ENCODE measurements around the gene MAP2K5. TPM values are rescaled to one million over a fixed set of nuclear protein-coding genes. Genes with fewer than 3 reads are reported as not detected.

MAP2K5 gene
- polyA plus RNA-seq, 1 donor from 2014 or later: 15.2 TPM

DNA sequence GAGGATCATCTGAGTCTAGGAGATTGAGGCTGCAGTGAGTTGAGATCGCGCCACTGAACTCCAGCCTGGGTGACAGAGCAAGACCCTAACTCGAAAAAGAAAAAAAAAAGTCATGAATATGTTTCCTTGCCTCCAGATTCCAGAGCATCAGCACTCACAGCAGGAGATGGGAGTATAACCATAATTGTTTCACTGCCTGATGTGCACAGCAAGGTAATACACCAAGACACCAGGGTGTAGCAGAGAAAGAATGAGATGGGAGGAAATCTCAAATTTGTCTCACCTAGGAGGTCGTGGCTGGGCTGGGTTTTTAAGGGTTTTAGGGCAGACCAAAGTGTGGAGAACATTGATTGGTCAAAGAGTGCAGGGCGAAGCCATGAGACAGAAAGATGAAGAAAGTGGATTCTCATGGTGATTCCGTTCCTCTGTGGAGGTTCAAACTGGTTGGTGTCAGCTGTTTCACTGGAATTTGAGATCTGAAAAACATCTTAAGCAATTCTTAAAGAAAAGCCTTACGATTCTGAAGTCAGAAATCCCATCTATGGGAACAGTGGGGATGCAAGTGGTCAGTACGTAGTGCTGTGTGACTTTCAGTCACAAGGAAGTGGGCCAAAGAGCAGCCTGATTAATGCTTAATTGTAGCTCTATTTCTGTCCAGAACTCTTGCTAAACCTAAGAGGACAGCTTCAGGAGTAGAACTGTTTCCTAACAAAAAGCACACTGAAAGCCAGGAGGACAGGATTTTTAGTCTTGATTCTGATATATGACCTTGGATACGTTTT, 29.4 kb upstream of the MAP2K5 start:
- Mint-ChIP-seq H3K4me3 (no peak overlapping the region), H3K27ac (peak overlapping the region in 1 of 3 donors; percentile 84), H3K36me3 (peaks cover 14% of the 10 kb centered on the region), H3K27me3 (no peaks in the 10 kb centered on the region), H3K9me3 (no peaks in the 10 kb centered on the region), H3K4me1 (peaks cover 0 to 1% (median 1%) of the 10 kb centered on the region in 3 donors)

DNA sequence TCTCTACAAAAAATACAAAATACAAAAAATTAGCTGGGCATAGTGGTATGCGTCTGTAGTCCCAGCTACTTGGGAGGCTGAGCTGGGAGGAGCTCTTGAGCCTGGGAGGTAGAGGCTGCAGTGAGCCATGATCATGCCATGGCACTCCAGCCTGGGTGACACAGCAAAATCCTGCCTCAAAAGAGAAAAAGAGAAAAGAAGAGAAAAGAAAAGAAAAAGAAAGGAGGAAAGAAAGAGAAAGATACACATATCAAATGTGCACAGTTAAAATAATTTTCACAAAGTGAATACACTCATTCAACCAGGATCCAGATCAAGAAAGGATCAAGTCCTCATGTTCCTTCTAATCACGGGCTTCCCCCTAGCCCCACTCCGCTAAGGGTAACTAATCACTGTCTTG, 27.4 kb upstream of the MAP2K5 start:
- H3K36me3 Mint-ChIP-seq: peaks cover 13% of the 10 kb centered on the region
- H3K4me3 Mint-ChIP-seq: no peak overlapping the region
- H3K9me3 Mint-ChIP-seq: no peaks in the 10 kb centered on the region
- H3K4me1 Mint-ChIP-seq: peaks cover 0 to 1% (median 0%) of the 10 kb centered on the region in 3 donors
- no peak overlapping the region for H3K27ac Mint-ChIP-seq
- no peaks in the 10 kb centered on the region for H3K27me3 Mint-ChIP-seq

DNA sequence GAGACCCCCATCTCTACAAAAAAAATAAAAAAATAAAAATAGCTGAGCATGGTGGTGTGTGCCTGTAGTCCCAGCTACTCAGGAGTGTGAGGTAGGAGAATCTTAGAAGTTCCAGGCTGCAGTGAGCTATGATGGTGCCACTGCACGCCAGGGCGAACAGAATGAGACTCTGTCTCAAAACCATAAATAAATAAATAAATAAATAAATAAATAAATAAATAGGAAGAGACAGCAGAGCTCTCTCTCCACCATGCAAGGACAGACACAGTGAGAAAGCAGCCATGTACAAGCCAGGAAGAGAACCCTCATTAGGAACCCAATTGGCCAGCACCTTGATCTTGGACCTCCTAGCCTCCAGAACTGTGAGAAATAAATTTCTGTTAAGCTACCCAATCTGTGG, 26.9 kb upstream of the MAP2K5 start:
- Mint-ChIP-seq H3K4me1 (peaks cover 0 to 4% (median 0%) of the 10 kb centered on the region in 3 donors), H3K36me3 (peaks cover 10% of the 10 kb centered on the region), H3K27me3 (no peaks in the 10 kb centered on the region), H3K4me3 (no peak overlapping the region), H3K9me3 (no peaks in the 10 kb centered on the region), H3K27ac (no peak overlapping the region)

DNA sequence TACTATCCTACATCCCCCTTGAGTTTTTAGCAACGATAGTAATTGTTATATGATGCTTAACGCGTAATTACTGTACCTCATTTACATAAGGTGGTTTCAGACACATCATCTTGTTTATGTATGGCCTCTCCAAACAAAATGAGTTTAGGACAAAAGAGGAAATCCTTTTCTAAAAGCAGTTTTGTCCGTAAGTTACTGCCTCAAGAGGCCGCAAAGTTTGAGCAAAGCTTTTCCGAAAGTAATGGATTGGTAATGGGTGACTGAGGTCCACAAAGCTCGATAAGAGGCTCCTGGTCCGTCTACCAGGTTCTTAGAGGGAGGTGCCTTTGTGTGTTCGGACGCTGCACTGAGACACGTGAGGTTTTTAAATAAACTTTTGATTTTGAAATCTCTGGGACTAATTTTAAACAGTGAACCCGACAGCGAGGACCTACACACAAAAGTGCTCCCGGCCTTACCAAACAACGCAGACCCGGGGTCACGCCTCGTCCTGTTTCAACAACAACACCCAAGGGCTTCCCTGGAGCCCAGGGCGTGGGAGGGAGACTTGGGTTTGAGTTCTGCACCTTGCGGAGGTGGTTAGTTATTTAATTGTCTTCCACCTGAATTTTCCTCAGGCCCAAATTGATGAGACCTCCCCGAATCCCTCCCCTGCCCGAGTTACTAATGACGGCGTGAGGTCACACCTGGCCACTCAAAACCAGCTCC, 22.0 kb upstream of the MAP2K5 start:
- Mint-ChIP-seq H3K4me1 (peaks cover 12 to 24% (median 14%) of the 10 kb centered on the region in 3 donors), H3K27me3 (no peaks in the 10 kb centered on the region), H3K4me3 (peak overlapping the region; percentile 89 to 96 (median 96)), H3K27ac (peak overlapping the region; percentile 95 to 98 (median 97)), H3K36me3 (peaks cover 14% of the 10 kb centered on the region), H3K9me3 (no peaks in the 10 kb centered on the region)

DNA sequence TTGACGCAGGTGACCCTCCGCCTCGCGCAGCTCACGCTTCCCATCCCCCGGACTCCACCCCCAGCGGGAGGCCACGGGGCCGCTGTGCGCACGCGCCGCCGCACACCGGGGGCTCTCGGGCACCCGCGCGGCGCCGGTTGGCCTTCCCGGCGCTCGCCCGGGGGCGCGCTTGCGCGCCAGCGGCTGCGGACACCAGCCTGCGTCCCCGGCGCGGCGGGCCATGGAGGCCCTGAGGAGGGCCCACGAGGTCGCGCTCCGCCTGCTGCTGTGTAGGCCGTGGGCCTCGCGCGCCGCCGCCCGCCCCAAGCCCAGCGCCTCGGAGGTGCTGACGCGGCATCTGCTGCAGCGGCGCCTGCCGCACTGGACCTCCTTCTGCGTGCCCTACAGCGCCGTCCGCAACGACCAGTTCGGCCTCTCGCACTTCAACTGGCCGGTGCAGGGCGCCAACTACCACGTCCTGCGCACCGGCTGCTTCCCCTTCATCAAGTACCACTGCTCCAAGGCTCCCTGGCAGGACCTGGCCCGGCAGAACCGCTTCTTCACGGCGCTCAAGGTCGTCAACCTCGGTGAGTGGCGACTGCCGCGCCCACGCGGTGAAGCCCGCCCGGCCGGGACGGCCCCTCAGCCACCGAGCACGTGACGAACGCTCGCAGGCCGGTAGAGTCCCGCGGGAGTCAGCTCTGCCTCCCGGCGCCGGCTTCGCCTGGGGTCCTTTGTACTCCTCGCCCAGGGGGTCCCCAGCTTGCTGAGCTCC, 21.3 kb upstream of the MAP2K5 start, which contains the start of gene C15orf61:
TSS of gene C15orf61 (plus strand) at position 103 of the 754 bp plus-strand sequence. CDS start at position 221, 118 bp downstream.
- no peaks in the 10 kb centered on the region for H3K27me3 Mint-ChIP-seq
- no peaks in the 10 kb centered on the region for H3K9me3 Mint-ChIP-seq
- H3K36me3 Mint-ChIP-seq: peaks cover 18% of the 10 kb centered on the region
- peak within 1 kb of the TSS; percentile 95 to 98 (median 97) for H3K27ac Mint-ChIP-seq
- peak within 1 kb of the TSS; percentile 95 to 96 (median 96) for H3K4me3 Mint-ChIP-seq
- peaks cover 12 to 24% (median 14%) of the 10 kb centered on the region in 3 donors for H3K4me1 Mint-ChIP-seq

DNA sequence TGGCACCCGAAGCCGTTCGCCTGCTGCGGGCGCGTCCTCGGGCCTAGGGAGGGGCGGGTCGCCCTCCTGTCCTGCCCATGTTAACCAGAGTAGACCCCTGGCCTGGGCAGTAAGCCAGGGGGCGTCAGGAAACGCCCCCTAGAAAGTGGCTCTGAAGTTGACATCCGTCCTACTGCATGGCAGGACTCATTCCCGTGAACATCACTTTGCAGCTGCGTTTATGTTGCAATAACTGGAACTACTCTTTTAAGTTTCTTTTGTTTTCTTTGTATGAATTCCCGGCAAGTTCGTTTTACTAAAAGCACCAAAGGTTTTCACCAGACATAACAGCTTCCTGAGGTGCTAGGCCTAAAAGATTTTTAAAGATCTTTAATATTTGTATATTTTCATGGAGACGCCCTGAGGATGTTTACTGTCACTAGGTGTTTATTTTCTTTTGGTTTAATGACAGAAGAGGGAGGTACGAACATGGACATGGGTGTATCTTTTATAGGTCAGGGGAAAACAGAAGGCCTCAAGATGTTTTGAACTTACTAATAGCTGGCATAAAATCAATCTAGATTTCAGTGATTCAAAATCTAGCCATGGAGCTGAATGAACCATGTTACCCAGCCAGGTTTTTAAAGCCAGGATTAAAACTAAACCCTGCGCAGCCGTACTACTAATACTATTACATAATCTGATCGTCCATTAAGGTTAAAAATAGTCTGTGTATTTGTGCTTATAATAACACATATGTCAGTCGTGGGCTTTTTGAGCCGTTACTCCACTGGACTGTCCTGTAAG, 20.5 kb upstream of the MAP2K5 start:
- Mint-ChIP-seq H3K36me3 (peaks cover 18% of the 10 kb centered on the region), H3K4me1 (peaks cover 12 to 24% (median 14%) of the 10 kb centered on the region in 3 donors), H3K9me3 (no peaks in the 10 kb centered on the region), H3K27me3 (no peaks in the 10 kb centered on the region), H3K4me3 (peak overlapping the region; percentile 92 to 96 (median 94)), H3K27ac (peak overlapping the region; percentile 36 to 98 (median 95))

DNA sequence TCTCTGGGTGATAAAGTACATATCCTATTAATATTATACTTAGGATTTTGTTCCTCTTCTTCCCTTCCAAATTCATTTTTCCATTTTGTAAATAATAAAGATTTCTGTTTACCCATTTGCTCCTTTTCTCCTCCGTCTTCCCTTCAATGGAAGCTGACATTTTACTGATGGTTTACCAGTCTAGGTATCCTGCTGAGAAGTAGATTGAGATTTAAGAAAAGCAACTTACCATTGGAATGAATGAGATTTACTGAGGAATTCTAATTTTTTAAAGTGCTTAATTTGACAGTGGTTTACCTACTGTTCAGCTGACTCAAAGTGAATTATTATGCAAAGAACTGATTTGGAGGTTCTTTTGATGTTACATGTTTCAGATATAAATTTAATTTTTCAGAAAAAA, 19.2 kb upstream of the MAP2K5 start:
- no peak overlapping the region for H3K27ac Mint-ChIP-seq
- H3K4me3 Mint-ChIP-seq: peak overlapping the region in 1 of 4 donors; percentile 96
- peaks cover 12 to 24% (median 14%) of the 10 kb centered on the region in 3 donors for H3K4me1 Mint-ChIP-seq
- H3K27me3 Mint-ChIP-seq: no peaks in the 10 kb centered on the region
- H3K9me3 Mint-ChIP-seq: no peaks in the 10 kb centered on the region
- H3K36me3 Mint-ChIP-seq: peaks cover 13% of the 10 kb centered on the region

DNA sequence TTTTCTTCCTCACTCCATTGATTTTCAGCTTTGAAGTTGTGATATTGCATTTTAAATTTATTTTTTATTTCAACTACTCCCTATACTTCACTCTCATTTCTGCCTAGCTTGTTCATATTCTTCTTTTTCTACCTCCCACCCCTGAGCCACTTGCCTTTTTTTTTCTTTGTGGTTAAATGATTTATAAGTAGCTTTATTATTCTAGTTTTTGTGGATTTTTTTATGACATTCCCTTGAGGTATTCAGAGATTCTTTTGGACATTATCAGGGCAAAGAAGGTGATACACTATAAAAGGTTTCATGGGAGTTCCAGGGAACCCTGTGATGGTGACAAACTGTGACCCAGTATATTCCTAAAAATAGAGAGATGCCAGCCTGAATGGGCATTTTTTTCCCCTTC, 18.3 kb upstream of the MAP2K5 start:
- Mint-ChIP-seq H3K4me1 (peaks cover 12 to 24% (median 14%) of the 10 kb centered on the region in 3 donors), H3K4me3 (no peak overlapping the region), H3K27me3 (no peaks in the 10 kb centered on the region)

DNA sequence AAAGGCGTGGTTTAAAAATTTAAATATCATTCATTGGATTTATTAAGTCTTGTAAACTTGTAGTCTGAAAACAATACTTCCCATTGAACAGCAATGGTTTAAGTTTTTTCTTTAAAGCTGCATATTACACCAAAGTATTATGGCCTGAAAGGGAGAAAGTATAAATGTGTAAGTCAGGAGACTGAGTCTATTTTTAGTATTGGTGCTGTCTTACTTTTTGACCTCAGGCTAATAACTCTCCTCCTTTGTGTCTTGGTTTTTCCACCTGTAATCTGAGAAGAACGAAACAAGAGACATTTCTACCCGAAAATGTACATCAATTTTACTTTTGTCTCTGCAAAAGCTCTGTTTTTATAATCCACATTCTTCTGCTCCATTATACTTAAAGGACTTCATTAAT, 14.0 kb upstream of the MAP2K5 start:
- Mint-ChIP-seq H3K27ac (no peak overlapping the region), H3K9me3 (no peaks in the 10 kb centered on the region), H3K36me3 (peaks cover 6% of the 10 kb centered on the region), H3K4me3 (no peak overlapping the region), H3K27me3 (no peaks in the 10 kb centered on the region), H3K4me1 (peaks cover 0 to 4% (median 0%) of the 10 kb centered on the region in 3 donors)

More for the DNA sequence above, 18.3 kb upstream of the MAP2K5 start:
- Mint-ChIP-seq H3K27ac (peak overlapping the region in 1 of 3 donors; percentile 16), H3K36me3 (peaks cover 8% of the 10 kb centered on the region), H3K9me3 (no peaks in the 10 kb centered on the region)

DNA sequence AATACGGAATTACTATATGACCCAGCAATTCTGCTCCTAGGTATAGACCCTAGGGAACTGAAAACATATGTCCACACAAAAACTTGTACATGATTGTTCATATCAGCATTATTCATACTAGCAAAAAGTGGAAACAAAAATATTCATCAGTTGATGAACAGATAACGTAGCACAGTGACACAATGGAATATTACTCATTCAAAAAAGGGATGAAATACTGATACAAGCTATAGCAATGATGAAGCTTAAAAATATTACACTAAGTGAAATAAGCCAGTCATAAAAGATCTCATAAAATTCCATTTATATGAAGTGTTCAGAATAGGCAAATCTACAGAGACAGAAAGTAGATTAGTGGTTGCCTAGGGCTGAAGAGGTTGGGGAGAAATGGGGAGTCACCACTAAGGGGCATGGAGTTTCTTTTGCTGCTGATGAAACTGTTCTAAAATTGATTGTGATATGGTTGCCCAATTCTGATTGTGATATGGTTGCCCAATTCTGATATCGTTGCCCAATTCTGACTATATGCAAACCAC, 11.1 kb upstream of the MAP2K5 start:
- H3K4me1 Mint-ChIP-seq: peaks cover 0 to 4% (median 0%) of the 10 kb centered on the region in 3 donors
- H3K9me3 Mint-ChIP-seq: no peaks in the 10 kb centered on the region
- H3K27ac Mint-ChIP-seq: no peak overlapping the region
- no peaks in the 10 kb centered on the region for H3K27me3 Mint-ChIP-seq
- no peak overlapping the region for H3K4me3 Mint-ChIP-seq
- peaks cover 2% of the 10 kb centered on the region for H3K36me3 Mint-ChIP-seq

DNA sequence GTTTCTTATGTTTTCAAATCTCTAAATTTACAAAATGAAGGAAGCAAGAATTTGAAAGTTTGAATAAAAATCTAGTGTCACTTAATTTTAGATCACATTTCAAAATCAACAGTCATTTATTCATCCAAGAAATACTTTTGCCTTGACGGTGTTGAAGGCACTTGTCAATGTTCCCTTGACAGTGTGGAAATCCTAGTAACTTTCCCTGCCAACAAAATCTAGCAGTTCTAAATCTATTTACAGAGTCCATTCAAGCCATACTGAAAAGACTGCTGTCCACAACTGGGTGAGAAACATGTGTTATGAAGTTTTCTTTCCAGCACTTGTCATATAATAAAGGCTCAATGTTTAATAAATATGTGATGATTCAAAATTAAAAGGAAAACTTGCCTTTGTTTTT, 8.6 kb upstream of the MAP2K5 start:
- Mint-ChIP-seq H3K9me3 (no peaks in the 10 kb centered on the region), H3K4me1 (peaks cover 2 to 13% (median 3%) of the 10 kb centered on the region in 3 donors), H3K36me3 (peaks cover 2% of the 10 kb centered on the region), H3K4me3 (no peak overlapping the region), H3K27ac (no peak overlapping the region), H3K27me3 (peaks cover 7% of the 10 kb centered on the region)

DNA sequence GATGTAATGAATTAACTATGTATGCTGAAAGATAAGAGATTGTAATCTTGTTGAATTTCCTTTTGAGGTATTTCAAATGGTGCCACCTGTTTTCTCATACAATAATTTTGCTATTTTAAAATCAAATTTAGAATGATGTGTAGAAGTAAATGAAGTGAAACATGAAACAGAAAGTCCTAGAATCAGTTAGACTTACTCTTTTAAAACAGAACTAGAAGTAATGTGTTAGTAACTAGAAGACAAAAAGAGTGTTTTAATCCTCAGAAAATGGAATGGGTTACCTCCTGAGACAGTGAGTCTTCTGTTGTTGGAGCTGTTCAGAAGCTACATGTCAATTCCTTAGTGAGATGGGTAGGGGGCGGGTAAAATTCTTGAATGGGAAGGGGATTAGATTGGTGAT, 8.1 kb upstream of the MAP2K5 start:
- H3K4me1 Mint-ChIP-seq: peaks cover 5 to 17% (median 5%) of the 10 kb centered on the region in 3 donors
- peaks cover 2% of the 10 kb centered on the region for H3K36me3 Mint-ChIP-seq
- no peak overlapping the region for H3K27ac Mint-ChIP-seq
- H3K4me3 Mint-ChIP-seq: no peak overlapping the region
- no peaks in the 10 kb centered on the region for H3K9me3 Mint-ChIP-seq
- H3K27me3 Mint-ChIP-seq: peaks cover 8% of the 10 kb centered on the region

DNA sequence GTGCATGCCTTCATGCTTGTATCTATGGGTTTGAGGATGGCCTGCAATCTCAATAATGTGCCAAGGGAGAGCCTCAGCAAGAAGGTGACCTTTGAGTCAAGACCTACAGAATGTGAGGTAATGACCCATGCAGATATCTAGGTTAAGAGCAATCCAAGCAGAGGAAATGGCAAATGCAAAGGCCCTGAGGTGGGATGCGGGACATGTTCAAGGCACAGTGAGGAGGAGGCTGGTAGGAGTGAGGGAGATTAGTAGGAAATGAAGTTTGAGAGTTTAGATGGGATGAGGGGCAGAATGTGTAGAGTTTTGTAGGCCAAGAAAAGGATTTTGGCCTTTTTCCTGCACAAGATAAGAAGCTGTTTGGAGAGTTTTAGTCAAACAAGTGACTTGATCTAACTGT, 4.7 kb upstream of the MAP2K5 start:
- Mint-ChIP-seq H3K9me3 (no peaks in the 10 kb centered on the region), H3K27ac (no peak overlapping the region), H3K4me3 (peak overlapping the region in 1 of 4 donors; percentile 58), H3K36me3 (peaks cover 4% of the 10 kb centered on the region), H3K4me1 (peaks cover 20 to 35% (median 23%) of the 10 kb centered on the region in 3 donors), H3K27me3 (peaks cover 8% of the 10 kb centered on the region)

DNA sequence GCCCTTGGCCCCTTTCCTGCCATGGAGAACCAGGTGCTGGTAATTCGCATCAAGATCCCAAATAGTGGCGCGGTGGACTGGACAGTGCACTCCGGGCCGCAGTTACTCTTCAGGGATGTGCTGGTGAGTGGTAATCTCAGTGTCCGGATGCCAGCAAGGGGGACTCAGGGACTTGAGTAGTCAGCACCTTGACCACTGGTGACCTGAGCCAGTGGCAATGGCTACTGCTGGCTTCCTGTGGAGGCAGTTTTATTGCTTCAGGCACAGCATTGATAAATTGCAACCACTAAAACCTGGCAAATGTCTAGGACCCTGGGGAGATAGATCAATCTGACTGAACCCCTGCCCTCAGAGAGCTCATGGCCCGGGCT, 830 bp downstream of the MAP2K5 start:
- H3K4me3 Mint-ChIP-seq: peak overlapping the region; percentile 95 to 99 (median 98)
- H3K4me1 Mint-ChIP-seq: peaks cover 36 to 49% (median 45%) of the 10 kb centered on the region in 3 donors
- H3K27ac Mint-ChIP-seq: peak overlapping the region; percentile 80 to 92 (median 88)
- H3K36me3 Mint-ChIP-seq: peaks cover 5% of the 10 kb centered on the region
- H3K9me3 Mint-ChIP-seq: no peaks in the 10 kb centered on the region
- H3K27me3 Mint-ChIP-seq: peaks cover 2% of the 10 kb centered on the region

Data from IgD-negative memory B cell (primary cell).